Measurements from ENCODE around the gene NKAIN2.
"Not testable (repeated sequence)": the region's sequence is repeated elsewhere in the genome, so short reads cannot be mapped to it uniquely, and the experiment has no call there.

The NKAIN2 gene

DNA sequence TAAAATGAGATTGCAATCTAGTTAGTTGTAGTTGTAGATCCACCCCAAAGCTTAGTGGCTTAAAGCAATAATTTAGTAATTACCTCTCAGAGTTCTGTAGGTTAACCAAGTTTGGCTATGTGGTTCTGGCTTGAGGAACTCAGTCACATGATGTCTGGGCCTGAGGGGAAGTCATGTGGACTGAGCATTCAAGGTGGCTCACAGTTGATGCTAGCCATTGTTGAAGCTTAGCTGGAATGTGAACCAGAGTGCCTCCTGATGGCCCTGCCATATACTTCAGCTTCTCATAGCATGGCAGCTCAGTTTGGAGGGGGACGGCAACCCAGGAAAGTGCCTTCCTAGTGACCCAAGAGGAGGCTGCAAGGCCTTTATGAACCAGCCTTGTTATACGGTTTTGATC, 895.4 kb downstream of the NKAIN2 start:
- TF ChIP-seq, protein P1, sequence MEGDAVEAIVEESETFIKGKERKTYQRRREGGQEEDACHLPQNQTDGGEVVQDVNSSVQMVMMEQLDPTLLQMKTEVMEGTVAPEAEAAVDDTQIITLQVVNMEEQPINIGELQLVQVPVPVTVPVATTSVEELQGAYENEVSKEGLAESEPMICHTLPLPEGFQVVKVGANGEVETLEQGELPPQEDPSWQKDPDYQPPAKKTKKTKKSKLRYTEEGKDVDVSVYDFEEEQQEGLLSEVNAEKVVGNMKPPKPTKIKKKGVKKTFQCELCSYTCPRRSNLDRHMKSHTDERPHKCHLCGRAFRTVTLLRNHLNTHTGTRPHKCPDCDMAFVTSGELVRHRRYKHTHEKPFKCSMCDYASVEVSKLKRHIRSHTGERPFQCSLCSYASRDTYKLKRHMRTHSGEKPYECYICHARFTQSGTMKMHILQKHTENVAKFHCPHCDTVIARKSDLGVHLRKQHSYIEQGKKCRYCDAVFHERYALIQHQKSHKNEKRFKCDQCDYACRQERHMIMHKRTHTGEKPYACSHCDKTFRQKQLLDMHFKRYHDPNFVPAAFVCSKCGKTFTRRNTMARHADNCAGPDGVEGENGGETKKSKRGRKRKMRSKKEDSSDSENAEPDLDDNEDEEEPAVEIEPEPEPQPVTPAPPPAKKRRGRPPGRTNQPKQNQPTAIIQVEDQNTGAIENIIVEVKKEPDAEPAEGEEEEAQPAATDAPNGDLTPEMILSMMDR (IDR thresholded peaks at IDR 0.05; ENCODE audit: insufficient read depth, low read length, missing control alignments), result no peak
- DNase-seq (ENCODE audit: low read depth, low spot score), result no peak
- H3K4me3 ChIP-seq (ENCODE audit: low read depth, low read length), result no peak overlapping the region
- ChIA-PET CTCF (no interaction called here), POLR2A (no interaction called here)

DNA sequence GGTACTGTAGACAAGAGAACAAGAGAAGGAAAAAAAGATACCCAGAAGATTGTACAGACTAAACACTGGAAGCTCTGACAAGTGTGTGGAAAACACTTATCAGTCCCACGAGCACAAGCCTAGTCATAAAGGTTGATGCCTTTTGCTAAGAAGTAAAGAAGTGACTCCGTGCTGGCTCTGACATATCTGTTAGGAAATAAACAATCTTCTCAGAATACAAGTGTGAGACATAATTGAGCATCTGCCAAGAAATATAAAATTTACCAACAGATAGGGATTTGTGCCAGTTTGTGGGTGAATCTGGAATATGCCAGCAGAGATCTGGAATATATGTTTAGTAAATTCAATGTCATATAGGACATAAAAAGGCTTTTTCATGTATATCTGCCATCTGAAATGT, 899.9 kb downstream of the NKAIN2 start:
- no peak overlapping the region for H3K4me3 ChIP-seq (ENCODE audit: low read depth, low read length)
- ChIA-PET POLR2A (no interaction called here), CTCF (no interaction called here)
- no peak for DNase-seq (ENCODE audit: low read depth, low spot score)
- TF ChIP-seq, protein P1 (IDR thresholded peaks at IDR 0.05; ENCODE audit: insufficient read depth, low read length, missing control alignments), result no peak

DNA sequence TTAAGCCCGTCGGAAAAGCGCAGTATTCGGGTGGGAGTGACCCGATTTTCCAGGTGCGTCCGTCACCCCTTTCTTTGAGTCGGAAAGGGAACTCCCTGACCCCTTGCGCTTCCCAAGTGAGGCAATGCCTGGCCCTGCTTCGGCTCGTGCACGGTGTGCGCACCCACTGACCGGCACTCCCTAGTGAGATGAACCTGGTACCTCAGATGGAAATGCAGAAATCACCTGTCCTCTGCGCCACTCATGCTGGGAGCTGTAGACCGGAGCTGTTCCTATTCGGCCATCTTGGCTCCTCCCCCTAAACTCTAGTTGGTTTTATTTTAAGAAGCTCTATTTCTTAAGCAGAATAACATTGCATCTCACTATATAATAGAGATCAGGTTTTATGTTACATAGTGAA, 908.9 kb downstream of the NKAIN2 start:
- POLR2A ChIA-PET; DNase-seq (ENCODE audit: low read depth, low spot score); H3K4me3 ChIP-seq (ENCODE audit: low read depth, low read length); CTCF ChIA-PET: not testable (repeated sequence)

DNA sequence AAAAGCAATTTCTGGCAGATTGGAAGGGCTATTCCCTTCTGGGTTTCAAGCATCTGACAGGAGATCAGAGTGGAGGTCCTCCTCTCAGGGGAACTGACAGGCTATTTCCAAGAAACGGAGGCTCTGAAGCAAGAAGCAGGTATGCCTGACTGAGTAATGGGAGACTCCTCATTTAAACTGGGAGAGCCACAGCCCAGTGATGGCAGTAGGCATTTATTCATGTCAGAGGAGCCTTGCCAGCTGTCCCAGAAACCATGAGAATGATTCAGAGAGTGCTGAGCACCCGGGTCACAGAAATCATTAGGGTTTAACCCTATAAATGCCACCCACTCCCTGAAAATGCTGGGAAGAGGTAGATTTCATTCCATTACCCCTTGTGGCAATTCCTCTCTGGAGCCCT, 911.1 kb downstream of the NKAIN2 start:
- no peak overlapping the region for H3K4me3 ChIP-seq (ENCODE audit: low read depth, low read length)
- POLR2A ChIA-PET, result no interaction called here
- DNase-seq (ENCODE audit: low read depth, low spot score), result no peak
- TF ChIP-seq, protein P1 (IDR thresholded peaks at IDR 0.05; ENCODE audit: insufficient read depth, low read length, missing control alignments), result no peak
- CTCF ChIA-PET, result no interaction called here

DNA sequence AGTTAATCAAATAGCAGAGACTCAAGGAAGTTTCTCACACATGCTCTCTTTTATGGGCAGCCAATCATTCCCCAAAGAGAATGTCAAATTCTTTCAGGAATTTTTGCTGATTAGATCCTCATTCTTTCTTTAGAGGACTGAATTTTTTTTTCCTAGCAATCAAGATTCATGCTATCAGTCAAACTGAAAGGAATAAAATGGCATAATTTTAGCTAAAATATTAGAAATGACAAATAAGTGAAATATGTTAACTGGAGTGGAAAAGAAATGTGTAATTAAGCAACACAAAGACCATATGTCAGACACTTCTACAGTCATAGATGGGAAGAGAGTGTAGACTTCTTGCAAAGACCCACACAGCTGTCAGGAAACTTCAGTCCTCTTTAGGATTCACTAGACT, 916.2 kb downstream of the NKAIN2 start:
- TF ChIP-seq, protein P1 (IDR thresholded peaks at IDR 0.05; ENCODE audit: insufficient read depth, low read length, missing control alignments), result no peak
- POLR2A ChIA-PET, result no interaction called here
- CTCF ChIA-PET, result no interaction called here
- H3K4me3 ChIP-seq (ENCODE audit: low read depth, low read length), result no peak overlapping the region
- DNase-seq (ENCODE audit: low read depth, low spot score), result no peak

DNA sequence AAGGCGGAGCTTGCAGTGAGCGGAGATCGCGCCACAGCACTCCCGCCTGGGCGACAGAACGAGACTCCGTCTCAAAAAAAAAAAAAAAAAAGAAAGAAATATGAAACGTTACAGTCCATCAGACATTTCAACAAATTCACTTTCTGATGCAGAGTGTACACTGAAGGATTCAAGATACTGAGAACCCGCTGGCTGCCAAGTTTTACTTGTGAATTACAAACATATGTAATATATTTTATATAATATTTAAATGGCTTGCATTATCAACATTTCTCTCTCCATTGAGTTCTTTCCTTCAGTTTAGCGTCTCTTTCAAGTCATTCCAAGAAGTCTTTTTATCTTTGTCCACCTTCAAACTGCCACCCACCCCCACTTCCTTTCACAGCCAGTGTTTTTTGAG, 917.7 kb downstream of the NKAIN2 start:
- TF ChIP-seq, protein P1 (IDR thresholded peaks at IDR 0.05; ENCODE audit: insufficient read depth, low read length, missing control alignments), result no peak
- CTCF ChIA-PET, result no interaction called here
- no peak overlapping the region for H3K4me3 ChIP-seq (ENCODE audit: low read depth, low read length)

DNA sequence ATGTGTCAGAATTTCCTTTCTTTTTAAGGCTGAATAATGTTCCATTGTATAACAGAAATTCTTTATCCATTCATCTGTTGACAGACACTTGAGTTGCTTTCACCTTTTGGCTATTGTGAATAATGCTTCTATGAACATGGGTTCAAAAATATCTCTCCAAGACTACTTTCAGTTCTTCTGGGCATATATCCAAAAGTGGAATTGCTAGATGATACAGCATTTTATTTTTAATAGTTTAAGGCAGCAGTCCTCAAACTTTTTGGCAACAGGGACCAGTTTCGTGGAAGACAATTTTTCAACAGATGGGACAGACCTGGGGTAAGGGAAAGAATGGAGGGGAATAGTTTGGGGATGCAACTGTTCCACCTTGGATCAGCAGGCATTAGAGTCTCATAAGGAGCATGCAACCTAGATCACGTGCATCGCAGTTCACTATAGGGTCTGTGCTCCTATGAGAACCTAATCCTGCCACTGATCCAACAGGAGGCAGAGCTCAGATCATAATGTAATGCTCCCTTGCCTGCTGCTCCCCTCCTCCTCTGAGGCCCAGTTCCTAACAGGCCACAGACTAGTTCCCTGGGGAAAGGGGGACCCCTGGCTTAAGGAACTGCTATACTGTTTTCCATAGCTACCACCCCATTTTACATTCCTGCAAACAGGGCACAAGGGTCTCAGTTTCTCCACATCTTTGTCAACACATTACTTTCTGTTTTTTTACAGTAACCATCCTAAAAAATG, 918.6 kb downstream of the NKAIN2 start:
- no peak overlapping the region for H3K4me3 ChIP-seq (ENCODE audit: low read depth, low read length)
- DNase-seq (ENCODE audit: low read depth, low spot score), result no peak
- POLR2A ChIA-PET, result no interaction called here
- CTCF ChIA-PET, result no interaction called here
- TF ChIP-seq, protein P1 (IDR thresholded peaks at IDR 0.05; ENCODE audit: insufficient read depth, low read length, missing control alignments), result no peak

More for the DNA sequence above, 917.7 kb downstream of the NKAIN2 start:
- POLR2A ChIA-PET, result no interaction called here
- DNase-seq (ENCODE audit: low read depth, low spot score), result no peak
